HG03025 (cell line): Measurements from ENCODE around the gene ZNF628.

Source experiments
- ATAC-seq: cut with Tn5 transposase; IDR thresholded peaks from one replicate; pipeline ENCODE4 v1.9.1; 2021; ENCODE audit warnings: mild to moderate bottlenecking, moderate library complexity; ENCODE audit not compliant: unreplicated experiment, low FRiP score

ZNF628 gene

DNA sequence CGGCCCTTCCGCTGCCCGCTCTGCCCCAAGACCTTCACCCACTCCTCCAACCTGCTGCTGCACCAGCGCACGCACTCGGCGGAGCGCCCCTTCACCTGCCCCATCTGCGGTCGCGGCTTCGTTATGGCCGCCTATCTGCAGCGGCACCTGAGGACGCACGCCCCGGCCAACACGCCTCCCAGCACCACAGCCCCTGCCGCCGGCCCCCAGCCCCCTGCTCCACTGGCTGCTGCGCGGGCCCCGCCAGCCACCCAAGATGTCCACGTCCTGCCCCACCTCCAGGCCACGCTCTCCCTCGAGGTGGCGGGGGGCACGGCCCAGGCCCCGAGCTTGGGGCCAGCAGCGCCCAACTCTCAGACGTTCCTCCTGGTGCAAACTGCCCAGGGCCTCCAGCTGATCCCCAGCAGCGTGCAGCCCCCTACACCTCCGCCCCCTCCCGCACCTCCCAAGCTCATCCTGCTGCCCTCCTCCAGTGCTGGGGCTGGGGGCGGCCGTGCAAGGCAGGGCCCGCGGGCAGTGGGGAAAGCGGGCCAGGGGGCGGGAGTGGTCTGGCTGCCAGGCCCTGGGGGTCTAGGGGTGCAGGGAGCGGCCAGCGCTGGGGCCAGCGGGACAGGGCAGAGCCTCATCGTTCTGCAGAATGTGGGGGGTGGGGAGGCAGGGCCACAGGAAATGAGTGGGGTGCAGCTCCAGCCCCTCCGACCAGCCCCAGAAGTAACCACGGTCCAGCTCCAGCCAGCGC is 6.7 kb downstream of the ZNF628 start:
- no peak for ATAC-seq

DNA sequence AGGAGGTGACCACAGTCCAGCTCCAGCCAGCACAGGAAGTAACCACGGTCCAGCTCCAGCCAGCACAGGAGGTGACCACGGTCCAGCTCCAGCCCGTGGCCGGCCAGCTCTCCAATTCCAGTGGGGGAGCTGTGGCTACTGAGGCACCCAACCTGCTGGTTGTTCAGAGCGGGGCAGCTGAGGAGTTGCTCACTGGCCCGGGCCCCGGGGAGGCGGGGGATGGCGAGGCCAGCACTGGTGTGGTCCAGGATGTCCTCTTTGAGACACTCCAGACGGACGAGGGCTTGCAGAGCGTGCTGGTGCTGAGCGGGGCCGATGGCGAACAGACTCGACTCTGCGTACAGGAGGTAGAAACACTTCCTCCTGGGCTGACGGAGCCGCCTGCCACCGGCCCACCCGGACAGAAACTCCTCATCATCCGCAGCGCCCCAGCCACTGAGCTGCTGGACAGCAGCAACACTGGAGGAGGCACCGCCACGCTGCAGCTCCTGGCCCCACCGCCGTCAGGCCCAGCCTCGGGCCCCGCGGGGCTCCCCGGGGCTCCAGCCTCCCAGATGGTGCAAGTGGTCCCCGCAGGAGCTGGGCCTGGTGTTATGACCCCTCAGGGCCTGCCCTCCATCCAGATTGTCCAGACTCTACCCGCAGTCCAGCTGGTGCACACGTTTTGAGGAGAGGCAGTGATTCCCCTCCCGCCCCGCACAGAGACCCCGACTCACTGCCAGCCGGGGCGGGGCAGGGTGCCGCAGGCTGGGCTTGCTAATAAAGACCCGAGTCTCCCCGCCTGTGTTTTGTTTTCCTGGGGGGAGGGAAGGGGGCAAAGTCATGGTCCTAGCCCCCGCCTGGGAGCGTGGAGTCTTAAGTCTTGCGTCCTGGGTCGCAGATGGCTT is 7.5 kb downstream of the ZNF628 start:
- ATAC-seq, result no peak

DNA sequence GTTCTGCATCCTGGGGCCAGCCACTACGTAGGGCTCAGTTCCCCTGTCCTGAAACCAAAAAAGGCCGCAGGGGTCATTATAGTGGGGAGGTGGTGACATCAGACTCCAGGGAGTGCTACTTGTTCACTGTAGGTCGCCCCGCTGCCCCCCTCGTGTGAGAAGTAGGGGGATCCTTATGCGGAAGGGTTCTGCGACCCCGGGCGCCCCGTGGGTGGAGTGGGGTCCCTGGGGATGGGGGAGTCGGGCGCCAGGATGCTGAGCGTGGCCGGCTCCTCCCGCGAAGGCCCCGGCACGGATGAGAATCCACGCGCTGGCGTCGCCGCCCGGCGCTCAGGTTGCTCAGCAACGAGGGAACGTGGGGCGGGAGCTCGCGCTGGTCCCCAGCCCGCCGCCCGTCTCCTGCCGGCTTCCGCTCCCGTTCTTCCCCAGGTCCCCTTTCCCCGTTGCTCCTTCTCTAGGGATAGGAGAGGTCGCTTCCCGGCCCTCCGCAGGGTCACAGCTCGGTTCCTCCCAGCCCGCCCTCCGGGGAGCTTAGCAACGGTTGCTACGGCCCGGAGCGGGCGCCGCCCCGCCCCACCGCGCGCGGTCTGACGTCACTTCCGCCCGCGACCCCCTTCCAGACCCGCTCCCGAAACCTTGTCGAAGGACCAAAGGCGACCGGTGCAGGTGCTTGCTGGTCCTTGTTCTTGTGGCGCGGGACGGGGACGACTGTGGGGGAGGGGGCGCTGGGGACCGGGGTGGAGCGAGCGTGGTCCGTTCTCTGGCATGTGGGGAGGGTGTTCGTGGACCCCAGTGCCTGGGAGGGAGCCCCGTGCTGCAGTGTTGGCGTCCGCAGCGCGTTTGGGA is 8.4 kb downstream of the ZNF628 start, which contains the start of gene NAT14:
Gene NAT14, plus strand, starts transcription at position 596 of the 846 bp plus-strand sequence. CDS start 521 bp downstream, outside the sequence.
- no peak for ATAC-seq

DNA sequence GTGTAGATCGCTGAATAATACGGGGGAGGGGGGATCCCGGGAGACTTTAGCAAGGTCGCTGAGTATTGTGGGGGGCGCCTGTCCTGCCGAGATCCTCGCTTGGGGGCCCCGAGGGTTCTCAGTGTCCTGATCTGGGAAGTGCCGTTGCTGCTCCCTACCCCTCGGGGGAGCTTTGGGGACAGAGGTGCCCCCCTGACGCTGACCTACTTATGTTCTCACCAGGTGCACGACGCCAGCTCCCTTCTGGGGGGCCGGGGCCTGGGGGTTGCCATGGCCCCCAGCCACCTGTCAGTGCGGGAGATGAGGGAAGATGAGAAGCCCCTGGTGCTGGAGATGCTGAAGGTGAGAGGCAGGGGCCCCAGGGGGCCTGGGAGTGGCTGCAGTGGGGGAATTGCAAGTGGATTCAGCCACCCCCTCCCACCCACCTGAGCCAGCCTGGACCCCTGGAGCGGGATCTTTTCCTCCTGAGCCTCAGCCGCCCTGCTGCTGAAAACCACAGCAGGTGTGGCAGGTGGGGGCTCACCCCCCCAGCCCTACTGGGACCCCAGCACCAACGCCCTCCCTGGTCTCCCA is 9.1 kb downstream of the ZNF628 start:
- ATAC-seq, result no peak

DNA sequence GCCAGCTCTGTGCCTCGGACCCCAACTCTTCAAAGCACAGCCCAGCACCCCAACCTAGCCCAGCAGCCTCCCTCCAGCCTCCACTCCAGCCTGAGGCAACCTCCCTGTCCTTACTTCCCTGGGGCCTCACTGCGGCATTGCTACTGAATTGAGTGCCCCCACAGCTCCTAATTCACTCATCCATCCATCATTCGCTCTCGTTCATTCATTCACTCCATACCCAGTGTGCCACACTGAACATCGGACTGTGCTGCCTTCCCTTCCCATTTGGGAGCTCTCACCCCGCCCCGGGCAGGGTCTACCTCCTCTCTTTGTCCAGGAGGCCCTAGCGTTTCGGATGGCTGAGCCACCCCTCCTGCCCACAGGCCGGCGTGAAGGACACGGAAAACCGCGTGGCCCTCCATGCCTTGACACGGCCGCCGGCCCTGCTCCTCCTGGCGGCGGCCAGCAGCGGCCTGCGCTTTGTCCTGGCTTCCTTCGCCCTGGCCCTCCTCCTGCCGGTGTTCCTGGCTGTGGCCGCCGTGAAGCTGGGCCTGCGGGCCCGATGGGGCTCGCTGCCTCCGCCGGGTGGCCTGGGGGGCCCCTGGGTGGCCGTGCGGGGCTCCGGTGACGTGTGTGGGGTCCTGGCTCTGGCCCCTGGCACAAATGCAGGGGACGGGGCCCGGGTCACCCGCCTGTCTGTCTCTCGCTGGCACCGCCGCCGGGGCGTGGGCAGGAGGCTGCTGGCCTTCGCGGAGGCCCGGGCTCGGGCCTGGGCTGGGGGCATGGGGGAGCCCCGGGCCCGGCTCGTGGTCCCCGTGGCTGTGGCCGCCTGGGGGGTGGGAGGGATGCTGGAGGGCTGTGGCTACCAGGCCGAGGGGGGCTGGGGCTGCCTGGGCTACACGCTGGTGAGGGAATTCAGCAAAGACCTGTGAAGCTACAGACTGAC is 9.9 kb downstream of the ZNF628 start:
- ATAC-seq, result no peak

DNA sequence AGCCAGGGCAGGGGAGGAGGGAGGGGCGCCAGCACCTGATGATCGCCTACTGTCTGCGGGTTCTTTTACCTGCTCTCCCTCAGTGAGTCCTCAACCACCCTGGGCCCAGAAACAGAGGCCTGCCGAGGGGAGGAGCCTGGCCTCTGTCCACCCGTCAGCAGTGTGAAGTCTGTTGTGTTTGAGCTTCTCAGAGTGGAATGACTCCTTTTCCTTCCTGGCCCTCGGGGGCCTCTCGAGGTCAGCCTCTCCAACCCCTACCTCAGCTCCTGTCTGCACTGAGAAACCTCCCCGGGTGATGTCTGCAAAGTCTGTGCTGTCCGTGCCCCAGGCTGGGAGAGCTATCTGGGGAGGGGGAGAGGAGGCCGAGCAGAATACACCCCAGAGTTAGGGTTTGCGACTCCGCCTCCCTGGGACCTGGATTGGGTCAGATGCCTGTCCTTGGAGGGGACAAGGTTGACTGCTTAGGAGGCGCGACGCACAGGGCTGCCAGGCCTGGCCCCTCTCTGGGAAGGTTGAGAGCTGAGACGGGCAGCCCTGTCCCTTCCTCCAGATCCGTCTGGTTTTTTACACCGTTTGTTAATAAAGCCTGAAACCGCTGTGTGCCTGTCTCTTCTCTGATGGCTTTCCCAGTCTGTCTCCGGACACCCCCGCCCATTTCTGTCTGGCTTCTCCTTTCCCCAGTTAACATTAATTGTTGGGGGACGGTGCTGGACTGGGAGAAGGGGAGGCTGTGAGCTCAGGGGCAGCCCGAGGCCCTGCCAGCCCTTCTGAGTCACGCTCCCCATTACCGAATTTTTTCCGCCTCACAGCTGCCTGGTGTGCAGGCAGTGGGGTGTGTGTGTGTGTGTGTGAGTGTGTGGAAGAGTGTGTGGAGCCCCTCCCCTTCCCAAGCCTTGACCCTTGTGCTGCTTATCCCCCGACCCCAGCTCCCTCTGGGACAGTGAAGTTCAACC is 10.8 kb downstream of the ZNF628 start:
- ATAC-seq, result no peak

DNA sequence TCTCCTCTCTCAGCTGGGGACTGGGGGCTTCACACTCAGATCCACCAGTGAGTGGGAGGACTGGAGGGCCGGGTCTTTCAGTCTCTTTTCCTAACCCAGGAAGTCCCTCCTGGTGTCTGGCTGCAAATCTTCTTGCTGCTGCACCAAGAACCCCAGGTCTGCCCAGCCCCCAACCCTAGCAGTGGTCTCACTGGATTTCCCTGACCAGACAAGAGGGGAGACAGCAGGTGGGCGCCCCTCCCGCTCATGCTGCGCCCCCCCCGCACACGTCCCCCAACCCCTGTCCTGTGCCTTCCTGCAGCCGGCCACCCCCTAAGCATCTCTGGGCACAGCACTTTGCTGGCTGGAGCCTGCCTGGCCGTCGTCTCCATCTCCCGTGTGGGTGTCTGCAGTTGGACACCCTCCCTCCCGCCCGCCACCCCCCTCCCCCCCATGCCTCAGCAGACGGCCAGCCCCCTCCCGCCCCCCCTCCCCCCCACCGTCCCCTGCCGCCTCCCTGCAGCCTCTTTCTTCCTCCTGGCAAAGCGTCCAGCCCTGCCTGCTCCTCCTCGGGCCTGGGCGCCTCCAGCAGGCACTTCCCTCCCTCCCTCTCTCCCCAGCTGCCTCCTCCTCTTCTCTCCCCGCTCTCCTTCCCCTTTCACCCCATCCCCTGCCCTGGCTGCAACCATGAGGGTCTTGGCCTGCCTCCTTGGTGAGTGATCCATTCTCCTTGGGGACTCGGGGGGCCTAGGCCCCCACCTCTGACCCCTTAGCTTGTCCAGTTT is 11.7 kb downstream of the ZNF628 start, which contains the start of gene SSC5D:
Gene SSC5D, plus strand, starts transcription at position 513 of the 764 bp plus-strand sequence. Its CDS starts 154 bp downstream, at position 667.
- no peak for ATAC-seq

DNA sequence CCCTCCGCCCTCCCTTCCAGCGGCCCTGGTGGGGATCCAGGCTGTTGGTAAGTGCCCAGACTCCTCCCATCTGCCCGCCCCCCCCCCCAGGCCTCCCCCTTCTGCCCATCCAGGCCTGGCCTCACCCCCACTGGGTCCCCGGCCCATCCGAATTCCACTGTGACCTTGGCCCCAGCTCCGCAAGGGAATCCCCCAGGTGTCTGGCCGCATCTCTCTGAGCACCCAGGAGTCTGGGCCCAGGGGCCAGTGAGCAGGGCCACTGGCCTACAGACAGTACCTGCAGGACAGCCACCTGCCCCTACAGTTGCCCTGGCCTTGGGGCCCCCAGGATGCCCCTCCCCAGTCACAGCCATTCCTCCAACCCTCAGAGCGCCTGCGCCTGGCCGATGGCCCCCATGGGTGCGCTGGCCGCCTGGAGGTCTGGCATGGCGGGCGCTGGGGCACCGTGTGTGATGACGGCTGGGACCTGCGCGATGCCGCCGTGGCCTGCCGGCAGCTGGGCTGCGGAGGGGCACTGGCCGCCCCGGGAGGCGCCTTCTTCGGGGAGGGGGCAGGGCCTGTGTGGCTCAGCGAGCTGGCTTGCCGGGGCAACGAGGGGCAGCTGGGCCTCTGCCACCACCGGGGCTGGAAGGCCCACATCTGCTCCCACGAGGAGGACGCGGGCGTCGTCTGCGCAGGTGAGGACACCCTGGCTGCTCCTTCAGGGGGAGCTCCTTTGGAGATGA is 12.7 kb downstream of the ZNF628 start:
- no peak for ATAC-seq

DNA sequence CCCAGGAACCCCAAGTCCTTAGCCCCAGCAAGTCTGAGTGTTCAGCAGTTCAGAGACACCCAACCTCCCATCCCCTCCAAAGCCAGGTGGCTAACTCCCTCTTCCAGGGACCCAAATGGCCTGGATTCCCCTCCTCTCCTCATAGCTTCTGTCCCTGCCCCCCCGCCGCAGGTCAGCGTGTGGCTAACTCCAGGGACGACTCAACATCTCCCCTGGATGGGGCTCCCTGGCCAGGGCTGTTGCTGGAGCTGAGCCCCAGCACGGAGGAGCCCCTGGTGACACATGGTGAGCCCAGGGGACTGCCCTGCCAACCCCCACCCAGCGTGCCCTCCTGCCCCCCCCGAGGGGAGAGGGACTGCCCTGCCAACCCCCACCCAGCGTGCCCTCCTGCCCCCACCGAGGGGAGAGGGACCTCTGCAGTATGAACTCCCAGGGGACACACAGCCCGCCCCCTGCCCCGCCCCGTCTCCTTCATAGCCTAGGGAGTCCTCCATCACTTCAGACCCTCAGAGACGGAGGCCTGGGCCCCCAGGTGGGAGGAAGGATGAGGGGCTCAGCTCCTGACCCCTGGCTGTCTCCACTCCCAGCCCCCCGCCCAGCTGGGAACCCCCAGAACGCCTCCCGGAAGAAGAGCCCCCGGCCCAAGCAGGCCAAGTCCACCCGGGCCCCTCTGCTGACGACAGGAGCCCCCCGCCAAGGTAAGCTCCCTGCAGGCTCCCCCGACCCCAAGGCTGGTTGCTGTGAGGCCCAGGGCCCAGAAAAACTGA is 13.5 kb downstream of the ZNF628 start:
- ATAC-seq, result no peak

DNA sequence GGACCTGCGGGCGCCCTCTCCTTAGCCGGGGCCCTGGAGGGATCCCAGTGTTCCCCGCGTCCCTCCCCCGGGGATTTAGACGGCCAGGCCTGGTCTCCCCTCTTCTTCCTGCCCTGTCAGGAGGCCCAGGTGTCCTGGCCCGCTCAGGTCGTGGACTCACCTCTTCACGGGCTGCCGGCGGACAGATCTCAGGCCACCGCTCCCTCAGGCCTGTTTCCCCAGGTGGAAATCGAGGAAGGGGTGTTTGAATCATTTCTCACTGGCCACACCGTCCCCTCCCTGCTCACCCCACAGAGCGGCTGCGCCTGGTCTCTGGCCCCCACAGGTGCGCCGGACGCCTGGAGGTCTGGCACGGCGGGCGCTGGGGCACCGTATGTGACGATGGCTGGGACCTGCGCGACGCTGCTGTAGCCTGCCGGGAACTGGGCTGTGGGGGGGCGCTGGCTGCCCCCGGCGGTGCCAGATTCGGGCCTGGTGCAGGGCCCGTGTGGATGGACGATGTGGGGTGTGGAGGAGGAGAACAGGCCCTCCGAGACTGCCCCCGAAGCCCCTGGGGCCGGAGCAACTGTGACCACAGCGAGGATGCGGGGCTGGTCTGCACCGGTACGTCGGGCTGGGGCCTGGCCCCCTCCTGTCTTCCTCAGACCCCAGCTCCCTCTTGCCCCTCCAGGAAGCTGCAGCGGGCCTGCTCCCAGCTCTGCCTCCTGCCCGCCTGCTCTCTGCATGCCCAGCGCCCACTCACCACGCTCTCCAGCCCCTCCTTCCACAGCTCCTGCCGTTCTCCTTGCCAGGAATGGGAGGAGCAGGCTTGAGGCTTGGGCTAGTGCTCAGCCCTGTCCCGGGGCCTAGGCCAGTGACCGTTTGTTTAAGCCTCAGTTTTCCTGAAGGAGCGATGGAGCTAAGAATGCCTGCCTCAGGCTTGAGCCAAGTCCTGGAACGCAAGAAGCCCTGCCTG is 14.3 kb downstream of the ZNF628 start:
- no peak for ATAC-seq

DNA sequence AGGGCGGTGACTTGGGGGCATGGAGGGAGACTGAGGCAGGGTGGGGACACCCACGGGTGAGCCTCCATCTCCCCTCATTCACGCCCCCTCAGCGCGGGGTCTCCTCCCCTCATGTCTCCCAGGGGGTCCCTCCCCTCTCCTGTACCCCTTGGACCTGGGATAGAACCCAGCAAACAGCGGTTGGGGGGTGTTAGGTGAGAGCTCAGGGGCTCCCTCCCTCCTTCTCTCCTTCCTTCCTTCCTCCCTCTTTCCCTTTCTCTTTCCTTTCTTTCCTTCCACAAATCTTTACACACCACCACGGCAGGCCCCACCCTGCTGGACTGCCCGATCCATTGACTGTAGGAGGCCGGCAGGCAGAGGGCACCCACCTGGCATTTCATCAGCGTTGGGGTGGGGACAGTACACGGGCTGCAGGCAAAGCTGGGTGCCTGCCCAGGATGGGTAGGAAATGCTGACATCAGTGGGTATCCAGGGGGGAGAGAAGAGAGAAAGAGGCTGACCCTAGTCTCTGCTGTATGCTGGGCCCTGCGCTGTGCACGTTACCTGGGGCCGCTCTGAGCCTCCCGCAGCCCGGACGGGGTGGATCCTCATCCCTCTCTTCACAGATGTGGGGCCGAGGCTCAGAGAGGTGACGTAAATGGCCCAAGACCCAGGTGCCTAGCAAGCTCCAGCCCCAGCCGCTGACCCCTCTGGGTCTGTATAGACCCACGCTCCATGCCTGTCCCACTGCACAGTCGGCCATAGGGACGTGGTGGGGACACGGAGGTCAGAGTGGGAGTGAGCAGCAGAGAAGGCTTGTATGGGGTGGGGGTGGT is 15.3 kb downstream of the ZNF628 start:
- no peak for ATAC-seq

DNA sequence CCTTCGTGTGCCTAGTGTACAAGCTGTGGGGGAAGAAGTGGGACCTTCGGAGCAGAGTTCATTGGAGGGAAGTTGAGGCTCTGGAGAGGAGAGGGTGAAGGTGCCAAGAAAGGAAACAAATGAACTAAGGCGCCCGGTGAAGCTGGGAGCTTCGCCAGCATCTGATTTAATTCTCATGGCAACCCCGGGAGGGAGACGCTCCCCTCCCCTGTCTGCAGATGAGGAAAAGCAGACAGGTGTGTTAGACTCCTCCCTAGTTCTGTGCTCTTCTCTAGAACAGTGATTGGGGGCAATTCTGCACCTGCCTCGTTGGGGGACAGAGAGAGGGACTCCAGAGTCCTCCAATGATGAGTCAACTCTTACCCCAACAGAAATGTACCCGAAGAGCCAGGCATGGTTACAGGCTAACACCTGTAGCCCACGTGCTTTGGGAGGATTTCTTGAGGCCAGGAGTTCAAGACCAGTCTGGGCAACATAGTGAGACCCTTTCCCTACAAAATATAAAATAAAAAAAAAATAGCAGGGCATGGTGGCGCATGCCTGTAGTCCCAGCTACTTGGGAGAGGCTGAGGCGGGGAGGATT is 16.0 kb downstream of the ZNF628 start:
- ATAC-seq, result no peak

DNA sequence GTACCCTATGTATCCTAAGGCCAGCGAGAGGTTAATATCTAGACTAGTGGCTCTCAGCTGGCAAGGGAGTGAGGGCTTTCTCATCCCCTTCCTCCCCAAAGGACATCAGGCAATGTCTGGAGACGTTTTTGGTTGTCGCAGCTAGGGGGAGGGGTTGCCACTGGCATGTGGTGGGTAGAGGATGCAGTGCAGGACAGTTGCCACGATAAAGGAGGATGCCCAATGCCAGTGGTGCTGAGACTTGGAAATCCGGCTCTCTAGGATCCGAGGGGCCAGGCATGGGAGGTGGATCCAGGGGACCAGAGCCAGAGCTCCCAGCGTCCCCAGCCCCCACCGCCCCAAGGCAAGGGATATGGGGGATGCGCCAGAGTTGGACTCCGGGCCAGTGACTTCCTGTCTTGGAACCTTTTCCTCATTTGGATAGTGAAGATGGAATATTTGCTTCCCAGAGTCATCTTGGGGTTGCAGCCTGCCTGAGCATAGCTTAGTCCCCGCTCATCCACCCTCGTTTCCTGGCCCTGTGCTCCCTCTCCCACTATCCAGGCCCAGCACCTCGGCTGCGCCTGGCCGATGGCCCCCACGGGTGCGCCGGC is 16.7 kb downstream of the ZNF628 start:
- ATAC-seq, result no peak
